ENCODE measurements around the gene DUSP28.

Gene DUSP28

GRCh38 chr2:240585681-240586197 lies 25.6 kb downstream of the DUSP28 start:
- DNase-seq (ENCODE audit: low read depth in 1 of 2, low spot score in 1 of 2), result no peak

GRCh38 chr2:240586198-240586918 lies 26.2 kb downstream of the DUSP28 start, which contains the start of gene CAPN10:
TSS of gene CAPN10 (plus strand) at chr2:240586734. CDS start at chr2:240586912, 178 bp downstream.
- peak; percentile 93 to 95 for DNase-seq (ENCODE audit: low read depth in 1 of 2, low spot score in 1 of 2)

GRCh38 chr2:240586919-240587800 lies 27.0 kb downstream of the DUSP28 start:
- DNase-seq (ENCODE audit: low read depth in 1 of 2, low spot score in 1 of 2), result peak in 1 of 2 donors; percentile 37

- DNase-seq (ENCODE audit: low read depth in 1 of 2, low spot score in 1 of 2), result no peak
Observed at GRCh38 chr2:240588006-240588655, 28.0 kb downstream of the DUSP28 start.

GRCh38 chr2:240588669-240589068 lies 28.5 kb downstream of the DUSP28 start:
- no peak for DNase-seq (ENCODE audit: low read depth in 1 of 2, low spot score in 1 of 2)

- no peak for DNase-seq (ENCODE audit: low read depth in 1 of 2, low spot score in 1 of 2)
Observed at GRCh38 chr2:240589375-240589774, 29.2 kb downstream of the DUSP28 start.

- no peak for DNase-seq (ENCODE audit: low read depth in 1 of 2, low spot score in 1 of 2)
Observed at GRCh38 chr2:240589850-240590525, 29.8 kb downstream of the DUSP28 start.

GRCh38 chr2:240590681-240591111 lies 30.5 kb downstream of the DUSP28 start:
- no peak for DNase-seq (ENCODE audit: low read depth in 1 of 2, low spot score in 1 of 2)

- DNase-seq (ENCODE audit: low read depth in 1 of 2, low spot score in 1 of 2), result no peak
Observed at GRCh38 chr2:240591226-240591625, 31.1 kb downstream of the DUSP28 start.

GRCh38 chr2:240591784-240592183 lies 31.6 kb downstream of the DUSP28 start:
- no peak for DNase-seq (ENCODE audit: low read depth in 1 of 2, low spot score in 1 of 2)

- no peak for DNase-seq (ENCODE audit: low read depth in 1 of 2, low spot score in 1 of 2)
Observed at GRCh38 chr2:240593026-240593702, 33.0 kb downstream of the DUSP28 start.

- DNase-seq (ENCODE audit: low read depth in 1 of 2, low spot score in 1 of 2), result no peak
Observed at GRCh38 chr2:240593703-240594451, 33.7 kb downstream of the DUSP28 start.

- DNase-seq (ENCODE audit: low read depth in 1 of 2, low spot score in 1 of 2), result no peak
Observed at GRCh38 chr2:240594511-240595380, 34.6 kb downstream of the DUSP28 start.

GRCh38 chr2:240595381-240596079 lies 35.4 kb downstream of the DUSP28 start:
- DNase-seq (ENCODE audit: low read depth in 1 of 2, low spot score in 1 of 2), result no peak

- no peak for DNase-seq (ENCODE audit: low read depth in 1 of 2, low spot score in 1 of 2)
Observed at GRCh38 chr2:240596080-240596460, 35.9 kb downstream of the DUSP28 start.

GRCh38 chr2:240596491-240596931 lies 36.4 kb downstream of the DUSP28 start:
- no peak for DNase-seq (ENCODE audit: low read depth in 1 of 2, low spot score in 1 of 2)

GRCh38 chr2:240597054-240597418 lies 36.9 kb downstream of the DUSP28 start:
- DNase-seq (ENCODE audit: low read depth in 1 of 2, low spot score in 1 of 2), result no peak
